ENCODE results near the gene ZFAND3. TPM values are rescaled to one million over a fixed set of nuclear protein-coding genes. Genes with fewer than 3 reads are reported as not detected.

ZFAND3 gene
- total RNA-seq, 1 donor from 2014 or later = 131 TPM

DNA sequence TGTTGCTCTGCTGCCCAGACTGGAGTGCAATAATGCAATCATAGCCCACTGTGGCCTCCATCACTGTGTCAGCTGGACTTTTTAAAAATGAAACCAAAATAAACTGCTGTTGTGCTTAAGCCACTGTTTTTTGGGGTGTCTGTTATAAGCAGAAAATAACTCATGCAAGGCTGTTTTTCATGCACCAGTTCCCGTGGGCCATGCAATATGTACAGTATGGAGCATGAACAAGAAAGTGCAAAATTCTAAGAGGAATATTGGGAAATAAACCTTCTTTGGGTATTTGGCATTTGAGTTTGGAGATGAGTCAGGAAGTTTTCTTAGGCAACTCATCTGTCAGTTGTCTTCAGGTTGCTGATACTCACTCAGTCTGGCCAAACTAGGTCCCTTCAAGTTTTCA lies 14.9 kb upstream of the ZFAND3 start:
- no peak overlapping the region for H3K4me3 ChIP-seq (ENCODE audit: insufficient read depth, low read depth, low read length)
- no peak for FAIRE-seq
- no peak for TF ChIP-seq EZH2 (IDR thresholded peaks at IDR 0.05; ENCODE audit: insufficient read depth, low read length)
- TF ChIP-seq, protein P1, sequence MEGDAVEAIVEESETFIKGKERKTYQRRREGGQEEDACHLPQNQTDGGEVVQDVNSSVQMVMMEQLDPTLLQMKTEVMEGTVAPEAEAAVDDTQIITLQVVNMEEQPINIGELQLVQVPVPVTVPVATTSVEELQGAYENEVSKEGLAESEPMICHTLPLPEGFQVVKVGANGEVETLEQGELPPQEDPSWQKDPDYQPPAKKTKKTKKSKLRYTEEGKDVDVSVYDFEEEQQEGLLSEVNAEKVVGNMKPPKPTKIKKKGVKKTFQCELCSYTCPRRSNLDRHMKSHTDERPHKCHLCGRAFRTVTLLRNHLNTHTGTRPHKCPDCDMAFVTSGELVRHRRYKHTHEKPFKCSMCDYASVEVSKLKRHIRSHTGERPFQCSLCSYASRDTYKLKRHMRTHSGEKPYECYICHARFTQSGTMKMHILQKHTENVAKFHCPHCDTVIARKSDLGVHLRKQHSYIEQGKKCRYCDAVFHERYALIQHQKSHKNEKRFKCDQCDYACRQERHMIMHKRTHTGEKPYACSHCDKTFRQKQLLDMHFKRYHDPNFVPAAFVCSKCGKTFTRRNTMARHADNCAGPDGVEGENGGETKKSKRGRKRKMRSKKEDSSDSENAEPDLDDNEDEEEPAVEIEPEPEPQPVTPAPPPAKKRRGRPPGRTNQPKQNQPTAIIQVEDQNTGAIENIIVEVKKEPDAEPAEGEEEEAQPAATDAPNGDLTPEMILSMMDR (IDR thresholded peaks at IDR 0.05; ENCODE audit: insufficient read depth, low read depth, low read length) = no peak
- no peaks in the 10 kb centered on the region for H3K36me3 Mint-ChIP-seq (ENCODE audit: low read depth, unreplicated experiment)
- no peak for DNase-seq (ENCODE audit: low read depth)
- no peaks in the 10 kb centered on the region for H3K9me3 Mint-ChIP-seq (ENCODE audit: unreplicated experiment)
- no peaks in the 10 kb centered on the region for H3K36me3 ChIP-seq (ENCODE audit: insufficient read depth, low read length)
- H3K27ac ChIP-seq (ENCODE audit: low read depth, low read length) = no peak overlapping the region
- H2AFZ ChIP-seq (ENCODE audit: low read depth, low read length) = no peak overlapping the region
- no peaks in the 10 kb centered on the region for H3K79me2 ChIP-seq (ENCODE audit: insufficient read depth, low read length)
- H4K20me1 ChIP-seq (ENCODE audit: insufficient read depth, low read length) = no peaks in the 10 kb centered on the region
- H3K9me3 ChIP-seq (ENCODE audit: insufficient read depth, low read depth, low read length) = no peaks in the 10 kb centered on the region
- H3K4me3 Mint-ChIP-seq (ENCODE audit: unreplicated experiment) = no peak overlapping the region
- no peak overlapping the region for H3K4me2 ChIP-seq (ENCODE audit: low read length)
- no peaks in the 10 kb centered on the region for H3K4me1 ChIP-seq (ENCODE audit: insufficient read depth, low read length)
- H3K27me3 ChIP-seq (ENCODE audit: insufficient read depth, low read length) = peaks cover 13% of the 10 kb centered on the region
- H3K4me1 Mint-ChIP-seq (ENCODE audit: low read depth, unreplicated experiment) = peaks cover 2% of the 10 kb centered on the region
- H3K27me3 Mint-ChIP-seq (ENCODE audit: low read depth, unreplicated experiment) = peaks cover 32% of the 10 kb centered on the region
- no peak overlapping the region for H3K27ac Mint-ChIP-seq (ENCODE audit: unreplicated experiment)
- H3K9ac ChIP-seq (ENCODE audit: low read length) = no peak overlapping the region

DNA sequence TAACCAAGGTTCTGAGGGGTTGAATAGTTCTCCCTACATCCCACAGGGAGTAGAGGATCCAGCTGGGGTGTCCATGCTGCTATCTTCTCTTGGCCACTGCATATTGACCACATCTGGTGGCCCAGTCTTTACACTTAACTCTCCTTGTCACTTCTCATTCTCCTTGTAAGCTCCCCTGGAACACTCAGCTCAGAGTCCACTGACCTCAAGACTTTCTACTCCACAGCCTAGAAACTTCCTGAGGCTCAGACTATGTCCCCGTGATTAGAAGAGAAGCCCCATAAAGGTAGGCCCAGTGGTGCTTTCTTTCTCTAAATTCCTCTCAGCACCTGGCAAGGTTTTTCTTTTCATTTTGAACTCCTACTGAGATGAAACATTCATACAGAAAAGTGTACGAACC lies 13.3 kb upstream of the ZFAND3 start:
- DNase-seq (ENCODE audit: low read depth) (no peak), FAIRE-seq (no peak)
- no peaks in the 10 kb centered on the region for H3K4me1 ChIP-seq (ENCODE audit: insufficient read depth, low read length)
- H3K4me1 Mint-ChIP-seq (ENCODE audit: low read depth, unreplicated experiment) = peaks cover 2% of the 10 kb centered on the region
- no peaks in the 10 kb centered on the region for H3K79me2 ChIP-seq (ENCODE audit: insufficient read depth, low read length)
- H3K27me3 Mint-ChIP-seq (ENCODE audit: low read depth, unreplicated experiment) = peaks cover 22% of the 10 kb centered on the region
- no peak overlapping the region for H3K4me3 Mint-ChIP-seq (ENCODE audit: unreplicated experiment)
- H3K9me3 ChIP-seq (ENCODE audit: insufficient read depth, low read depth, low read length) = no peaks in the 10 kb centered on the region
- no peak overlapping the region for H2AFZ ChIP-seq (ENCODE audit: low read depth, low read length)
- H3K27me3 ChIP-seq (ENCODE audit: insufficient read depth, low read length) = peaks cover 11% of the 10 kb centered on the region
- H3K36me3 ChIP-seq (ENCODE audit: insufficient read depth, low read length) = no peaks in the 10 kb centered on the region
- no peak overlapping the region for H3K4me3 ChIP-seq (ENCODE audit: insufficient read depth, low read depth, low read length)
- H3K9me3 Mint-ChIP-seq (ENCODE audit: unreplicated experiment) = no peaks in the 10 kb centered on the region
- no peak overlapping the region for H3K4me2 ChIP-seq (ENCODE audit: low read length)
- H4K20me1 ChIP-seq (ENCODE audit: insufficient read depth, low read length) = no peaks in the 10 kb centered on the region
- H3K36me3 Mint-ChIP-seq (ENCODE audit: low read depth, unreplicated experiment) = no peaks in the 10 kb centered on the region
- no peak overlapping the region for H3K9ac ChIP-seq (ENCODE audit: low read length)
- no peak overlapping the region for H3K27ac ChIP-seq (ENCODE audit: low read depth, low read length)
- TF ChIP-seq, protein P1 (IDR thresholded peaks at IDR 0.05; ENCODE audit: insufficient read depth, low read depth, low read length) = no peak
- TF ChIP-seq EZH2 (IDR thresholded peaks at IDR 0.05; ENCODE audit: insufficient read depth, low read length) = no peak
- no peak overlapping the region for H3K27ac Mint-ChIP-seq (ENCODE audit: unreplicated experiment)

DNA sequence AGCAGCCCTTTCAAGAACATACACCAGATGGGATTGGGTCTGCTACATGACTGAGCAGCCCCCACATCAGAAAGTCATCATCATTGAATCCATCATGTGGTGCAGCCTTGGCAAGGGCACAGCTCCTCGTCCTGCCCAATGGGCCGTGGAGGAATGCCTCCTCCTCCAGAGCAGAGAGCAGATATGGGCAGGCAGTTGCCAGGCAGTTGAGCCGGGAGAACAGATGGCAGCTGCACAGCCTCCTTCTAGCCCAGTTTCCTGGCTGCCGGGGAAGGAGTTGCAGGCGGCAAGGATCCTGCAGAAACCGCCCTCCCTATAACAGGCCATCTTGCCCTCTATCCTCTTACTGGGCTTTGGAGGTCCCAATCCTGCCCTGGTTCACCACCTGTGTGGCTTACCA lies 11.9 kb upstream of the ZFAND3 start:
- no peak for TF ChIP-seq EZH2 (IDR thresholded peaks at IDR 0.05; ENCODE audit: insufficient read depth, low read length)
- TF ChIP-seq, protein P1 (IDR thresholded peaks at IDR 0.05; ENCODE audit: insufficient read depth, low read depth, low read length) = no peak
- peaks cover 21% of the 10 kb centered on the region for H3K27me3 Mint-ChIP-seq (ENCODE audit: low read depth, unreplicated experiment)
- H3K9me3 ChIP-seq (ENCODE audit: insufficient read depth, low read depth, low read length) = no peaks in the 10 kb centered on the region
- H3K79me2 ChIP-seq (ENCODE audit: insufficient read depth, low read length) = no peaks in the 10 kb centered on the region
- peaks cover 2% of the 10 kb centered on the region for H3K4me1 Mint-ChIP-seq (ENCODE audit: low read depth, unreplicated experiment)
- no peaks in the 10 kb centered on the region for H4K20me1 ChIP-seq (ENCODE audit: insufficient read depth, low read length)
- no peak overlapping the region for H3K4me3 ChIP-seq (ENCODE audit: insufficient read depth, low read depth, low read length)
- H3K27ac ChIP-seq (ENCODE audit: low read depth, low read length) = no peak overlapping the region
- no peak overlapping the region for H3K27ac Mint-ChIP-seq (ENCODE audit: unreplicated experiment)
- H3K9ac ChIP-seq (ENCODE audit: low read length) = no peak overlapping the region
- H2AFZ ChIP-seq (ENCODE audit: low read depth, low read length) = no peak overlapping the region
- no peak overlapping the region for H3K4me3 Mint-ChIP-seq (ENCODE audit: unreplicated experiment)
- no peak for FAIRE-seq
- H3K36me3 ChIP-seq (ENCODE audit: insufficient read depth, low read length) = no peaks in the 10 kb centered on the region
- no peaks in the 10 kb centered on the region for H3K4me1 ChIP-seq (ENCODE audit: insufficient read depth, low read length)
- no peaks in the 10 kb centered on the region for H3K9me3 Mint-ChIP-seq (ENCODE audit: unreplicated experiment)
- H3K27me3 ChIP-seq (ENCODE audit: insufficient read depth, low read length) = peaks cover 11% of the 10 kb centered on the region
- H3K4me2 ChIP-seq (ENCODE audit: low read length) = no peak overlapping the region
- DNase-seq (ENCODE audit: low read depth) = no peak
- no peaks in the 10 kb centered on the region for H3K36me3 Mint-ChIP-seq (ENCODE audit: low read depth, unreplicated experiment)

Measured in astrocyte (in vitro differentiated cells and primary cell).